COLO829 (cell line): ENCODE measurements around the gene ATF6.
A peak's percentile ranks its signal among the peaks of the same experiment; 100 is the strongest.
"Not testable (repeated sequence)": the region's sequence is repeated elsewhere in the genome, so short reads cannot be mapped to it uniquely, and the experiment has no call there.

Experiments used
- DNase-seq: peaks from one replicate; pipeline ENCODE4 v3.0.0; 2012; ENCODE audit warnings: low spot score

The ATF6 gene

DNA sequence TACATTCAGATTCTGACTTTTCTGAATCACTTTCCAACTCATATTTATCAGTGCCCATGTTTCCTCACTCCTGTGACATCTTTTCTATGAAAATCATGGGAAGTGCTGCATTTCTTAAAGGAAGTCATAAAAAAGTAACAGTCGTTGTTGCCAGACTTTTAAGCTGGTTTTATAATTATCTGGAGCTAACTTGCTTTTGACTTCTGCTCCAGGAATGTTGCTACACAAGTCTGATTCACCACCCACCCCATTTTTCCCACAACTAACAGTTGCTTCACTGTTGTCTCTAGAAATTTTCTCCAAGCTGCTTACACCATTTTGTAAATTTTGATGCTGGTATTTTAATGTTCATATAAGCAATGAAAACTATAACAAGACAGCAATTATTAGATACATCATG lies 32.6 kb upstream of the ATF6 start:
- peak; percentile 70 for DNase-seq

DNA sequence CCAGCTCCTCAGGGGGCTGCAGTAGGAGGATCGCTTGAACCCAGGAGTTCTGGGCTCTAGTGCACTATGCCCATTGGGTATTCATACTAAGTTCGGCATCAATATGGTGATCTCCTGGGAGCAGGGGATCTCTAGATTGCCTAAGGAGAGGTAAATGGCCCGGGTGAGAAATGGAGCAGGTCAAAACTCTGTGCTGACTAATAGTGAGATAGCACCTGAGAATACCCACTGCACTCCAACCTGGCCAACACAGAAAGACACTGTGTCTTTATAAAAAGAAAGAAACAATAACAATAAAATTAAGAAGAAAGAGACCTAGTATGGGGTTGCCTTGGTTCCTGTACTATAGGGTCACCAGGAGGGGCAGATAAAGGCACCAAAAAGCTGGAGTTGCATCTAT lies 30.3 kb upstream of the ATF6 start:
- DNase-seq = no peak

DNA sequence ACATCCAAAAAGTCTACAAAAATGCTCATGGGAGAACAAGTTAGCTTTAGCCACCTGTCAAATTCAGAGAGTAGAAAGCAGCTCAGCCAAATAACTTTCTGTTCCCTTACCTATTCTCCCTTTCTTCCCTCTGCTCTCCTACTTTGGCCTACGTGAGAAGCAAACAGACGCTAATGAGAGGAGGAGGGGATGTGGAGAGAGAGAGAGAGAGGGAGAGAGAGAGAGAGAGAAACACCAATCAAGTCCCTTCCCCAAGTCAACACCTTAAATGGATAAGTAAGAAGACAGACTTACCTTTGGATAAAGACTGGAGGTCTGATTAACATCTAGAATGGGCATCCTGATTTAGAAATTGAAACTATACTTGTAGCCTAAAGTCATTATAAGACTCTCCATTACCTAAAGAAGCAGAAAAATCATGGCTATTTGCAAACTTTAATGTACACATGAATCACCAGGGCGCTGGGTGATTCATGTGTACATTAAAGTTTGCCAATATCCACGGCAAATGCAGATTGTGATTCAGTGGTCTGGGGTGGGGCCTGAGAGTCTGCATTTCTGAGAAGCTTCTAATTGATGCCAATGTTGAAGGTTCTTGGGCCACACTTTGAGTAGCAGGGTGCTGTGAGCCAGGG lies 29.7 kb upstream of the ATF6 start:
- DNase-seq = no peak

DNA sequence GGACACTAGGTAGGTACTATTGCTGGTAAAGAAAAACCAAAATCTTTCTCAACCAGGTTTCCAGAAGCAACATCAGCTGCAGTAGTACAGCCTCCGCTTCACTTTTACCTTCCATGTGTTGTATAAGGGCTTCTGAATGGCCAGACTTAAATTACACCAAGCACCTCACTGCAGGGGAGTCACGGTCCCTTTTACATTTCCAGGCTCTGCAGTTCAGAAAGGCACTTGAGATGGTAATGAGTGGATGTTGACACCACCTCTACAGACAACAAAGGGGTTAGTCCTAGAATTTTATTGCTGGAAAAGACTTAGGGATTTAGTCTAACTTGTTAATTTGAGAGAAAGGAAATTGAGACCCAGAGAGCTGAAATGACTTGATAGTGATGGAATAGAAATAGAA lies 28.5 kb upstream of the ATF6 start:
- no peak for DNase-seq

DNA sequence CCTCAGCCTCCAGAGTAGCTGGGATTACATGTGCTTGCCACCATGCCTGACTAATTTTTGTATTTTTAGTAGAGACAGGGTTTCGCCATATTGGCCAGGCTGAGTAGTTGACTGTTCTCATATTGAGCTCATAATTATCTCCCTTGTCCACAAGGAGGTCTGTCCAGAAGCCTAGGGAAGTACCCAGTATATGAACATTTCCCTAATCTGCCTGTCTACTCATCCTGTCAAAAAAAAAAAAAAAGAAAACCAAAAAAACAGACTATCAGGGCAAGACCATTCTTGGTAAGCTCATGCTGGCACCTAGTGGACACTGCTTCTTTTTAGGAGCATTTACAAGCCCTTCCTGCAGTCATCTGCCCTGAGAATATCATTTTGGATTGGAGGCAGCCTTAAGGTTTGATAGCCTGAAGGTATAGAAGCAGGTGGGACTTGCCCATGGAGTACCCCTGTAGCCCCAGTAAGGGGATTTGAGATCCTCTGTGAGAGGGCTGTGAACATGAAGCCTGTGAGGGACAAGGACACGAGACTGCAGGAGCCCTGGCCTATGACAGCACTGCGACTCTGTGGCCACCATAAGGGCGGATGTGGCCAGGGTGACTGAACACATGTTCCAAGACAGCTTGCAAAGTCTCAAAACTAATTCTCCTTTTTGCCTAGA lies 27.4 kb upstream of the ATF6 start:
- DNase-seq = peak; percentile 73

DNA sequence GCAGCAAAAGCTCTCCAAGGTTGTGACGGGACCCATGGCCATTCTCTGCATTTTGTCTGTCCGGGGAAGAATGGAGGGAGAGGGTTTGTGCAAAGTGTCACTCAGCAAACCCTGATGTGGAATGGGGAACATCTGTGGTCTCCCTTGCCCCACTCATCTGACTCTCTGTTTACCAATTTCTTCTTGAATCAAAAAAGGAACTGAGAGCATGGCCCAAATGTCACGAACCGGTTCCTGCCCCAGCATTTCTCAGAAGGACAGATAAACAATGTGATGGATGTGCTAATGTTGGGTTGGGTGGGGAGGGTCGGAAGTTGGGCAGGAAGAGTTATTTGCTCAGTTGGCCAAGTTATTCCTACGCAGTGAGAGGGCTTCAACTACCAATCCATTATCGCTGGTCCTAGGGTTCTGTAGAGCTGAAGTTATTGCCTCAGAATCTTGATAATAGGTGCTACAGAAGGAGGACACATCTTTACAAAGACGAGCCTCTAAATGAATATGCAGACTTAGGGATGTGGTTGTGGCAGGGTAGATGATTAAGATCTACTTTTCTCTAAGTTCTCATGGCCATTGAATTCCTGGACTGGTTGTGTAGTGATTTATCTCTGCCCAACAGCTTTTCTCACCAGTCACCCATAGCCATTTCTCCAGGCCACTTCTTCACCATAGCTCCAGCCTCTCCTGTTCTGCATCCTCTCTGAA lies 26.1 kb upstream of the ATF6 start:
- DNase-seq = no peak

DNA sequence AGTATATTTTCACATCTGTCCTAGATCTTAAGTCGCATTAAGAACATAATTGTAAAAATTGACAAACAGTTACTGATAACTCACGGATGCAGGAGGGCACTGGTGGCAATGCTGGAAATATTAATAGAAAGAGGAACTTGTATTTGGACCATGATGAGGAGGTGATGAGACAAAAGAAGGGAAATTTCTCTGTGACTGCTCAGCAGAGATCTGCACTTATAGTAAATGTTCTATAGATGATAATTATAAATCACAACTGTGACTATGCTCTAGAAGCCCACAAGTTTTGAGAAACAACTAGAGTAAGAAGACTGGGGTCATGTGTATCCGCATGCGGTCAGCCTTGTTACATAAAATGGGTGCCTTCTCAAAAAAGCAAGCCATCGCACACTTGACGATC lies 25.2 kb upstream of the ATF6 start:
- DNase-seq = no peak

DNA sequence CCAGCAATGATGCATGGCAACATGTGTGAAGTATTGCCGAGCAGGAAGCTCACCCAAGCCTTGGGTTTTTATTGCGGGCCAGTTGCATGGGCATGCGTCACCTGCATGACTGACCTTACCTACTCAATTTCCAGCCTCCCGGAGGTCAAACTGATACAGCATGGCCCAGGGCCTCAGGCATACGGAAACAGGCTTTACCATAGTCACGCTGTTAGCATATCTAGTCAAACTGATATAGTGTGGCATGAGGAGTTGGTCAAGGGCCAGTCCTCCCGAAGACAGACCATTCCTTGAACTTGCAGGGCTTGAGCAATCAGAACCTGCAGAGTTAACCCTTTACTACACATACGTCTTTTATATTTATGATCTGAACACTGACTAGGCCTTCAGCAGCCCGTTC lies 22.9 kb upstream of the ATF6 start:
- no peak for DNase-seq

DNA sequence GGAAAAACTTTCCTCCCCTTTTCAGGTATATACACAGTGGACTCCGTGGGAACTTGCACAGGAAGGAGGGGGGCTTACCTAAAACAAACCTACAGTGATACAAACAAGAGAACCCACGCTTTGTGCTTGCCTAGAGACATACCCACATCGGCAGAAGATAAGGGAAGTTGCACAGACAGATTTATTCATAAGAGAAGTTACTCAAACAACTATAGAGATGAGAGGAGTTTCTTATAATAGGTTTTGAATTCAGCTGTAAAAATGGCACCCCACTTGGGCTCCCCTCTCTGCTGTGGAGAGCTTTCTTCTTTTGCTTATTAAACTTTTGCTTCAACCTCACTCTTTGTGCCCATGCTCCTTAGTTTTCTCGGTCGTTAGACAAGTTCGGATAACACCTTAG lies 18.3 kb upstream of the ATF6 start:
- DNase-seq = no peak

DNA sequence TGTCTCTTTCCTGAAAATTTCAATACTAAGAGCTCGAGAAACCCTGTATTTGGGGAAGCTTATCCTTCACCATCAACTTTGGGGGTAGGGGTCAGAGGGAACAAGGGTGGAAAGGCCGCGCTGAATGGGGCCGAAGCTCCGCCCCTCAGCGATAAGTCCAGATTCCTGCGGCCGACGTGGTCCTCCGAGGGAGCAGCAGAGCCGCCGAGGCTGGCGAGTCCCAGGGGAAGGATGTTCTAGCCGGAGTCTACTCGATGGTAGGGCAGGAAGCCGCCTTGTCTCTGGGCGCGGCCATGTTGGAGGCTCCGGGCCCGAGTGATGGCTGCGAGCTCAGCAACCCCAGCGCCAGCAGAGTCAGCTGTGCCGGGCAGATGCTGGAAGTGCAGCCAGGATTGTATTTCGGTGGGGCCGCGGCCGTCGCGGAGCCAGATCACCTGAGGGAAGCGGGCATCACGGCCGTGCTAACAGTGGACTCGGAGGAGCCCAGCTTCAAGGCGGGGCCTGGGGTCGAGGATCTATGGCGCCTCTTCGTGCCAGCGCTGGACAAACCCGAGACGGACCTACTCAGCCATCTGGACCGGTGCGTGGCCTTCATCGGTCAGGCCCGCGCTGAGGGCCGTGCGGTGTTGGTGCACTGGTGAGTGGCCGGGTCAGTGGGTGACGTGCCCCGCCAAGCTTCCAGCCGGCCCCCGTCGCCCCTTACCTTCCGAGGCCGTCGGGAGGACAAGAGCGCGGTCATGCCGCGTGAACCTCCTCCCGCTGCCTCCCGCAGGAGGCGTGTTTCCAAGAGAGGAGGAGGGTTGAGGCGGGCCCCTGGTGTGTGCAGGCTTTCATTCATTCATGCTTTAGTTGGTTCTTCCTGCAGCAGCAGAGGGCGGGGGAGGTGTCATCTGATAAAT lies 16.4 kb upstream of the ATF6 start, which contains the start of gene DUSP12:
Gene DUSP12, plus strand, starts transcription at position 278 of the 899 bp plus-strand sequence. Its CDS starts 16 bp downstream, at position 294.
- peak; percentile 98 for DNase-seq

DNA sequence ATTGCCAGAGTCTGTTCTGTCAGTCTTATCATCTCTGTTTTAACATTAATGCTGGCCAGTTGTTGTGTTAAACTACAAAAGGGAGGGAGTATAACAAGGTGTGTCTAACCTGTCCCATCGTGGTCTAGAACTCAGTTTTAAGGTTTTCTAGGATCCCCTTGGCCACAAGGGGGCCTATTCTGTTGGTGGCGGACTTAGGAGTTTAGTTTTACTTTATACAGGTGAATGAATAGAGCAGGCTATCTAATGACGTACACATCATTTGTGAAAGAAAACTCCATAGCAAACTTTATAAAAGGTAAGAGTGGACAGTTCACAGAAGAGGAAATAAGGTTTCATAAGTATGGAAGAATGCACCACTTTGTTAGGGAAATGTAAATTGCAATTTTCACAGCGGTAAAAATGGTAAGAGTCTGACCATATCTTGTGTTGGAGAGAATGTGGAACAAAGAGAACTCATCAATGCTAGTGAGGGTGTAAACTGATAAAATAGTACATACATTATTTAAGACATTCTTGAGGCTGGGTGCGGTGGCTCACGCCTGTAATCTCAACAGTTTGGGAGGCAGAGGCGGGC lies 2.5 kb upstream of the ATF6 start:
- DNase-seq = no peak

DNA sequence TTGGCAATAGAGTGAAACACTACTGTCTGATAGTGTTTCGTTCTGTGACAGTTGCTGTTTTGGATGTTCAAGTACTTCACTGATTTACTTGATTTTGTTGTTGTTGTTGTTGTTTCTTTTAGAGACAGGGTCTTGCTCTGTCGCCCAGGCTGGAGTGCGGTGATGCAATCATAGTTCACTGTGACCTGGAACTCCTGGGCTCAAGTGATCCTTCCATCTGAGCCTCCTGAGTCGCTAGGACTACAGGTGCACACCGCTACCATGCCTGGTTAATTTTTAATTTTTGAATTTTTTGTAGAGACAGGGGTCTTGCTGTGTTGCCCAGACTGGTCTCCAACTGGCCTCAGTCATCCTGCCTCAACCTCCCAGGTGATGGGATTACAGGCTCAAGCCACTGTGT lies 2.3 kb downstream of the ATF6 start:
- no peak for DNase-seq

DNA sequence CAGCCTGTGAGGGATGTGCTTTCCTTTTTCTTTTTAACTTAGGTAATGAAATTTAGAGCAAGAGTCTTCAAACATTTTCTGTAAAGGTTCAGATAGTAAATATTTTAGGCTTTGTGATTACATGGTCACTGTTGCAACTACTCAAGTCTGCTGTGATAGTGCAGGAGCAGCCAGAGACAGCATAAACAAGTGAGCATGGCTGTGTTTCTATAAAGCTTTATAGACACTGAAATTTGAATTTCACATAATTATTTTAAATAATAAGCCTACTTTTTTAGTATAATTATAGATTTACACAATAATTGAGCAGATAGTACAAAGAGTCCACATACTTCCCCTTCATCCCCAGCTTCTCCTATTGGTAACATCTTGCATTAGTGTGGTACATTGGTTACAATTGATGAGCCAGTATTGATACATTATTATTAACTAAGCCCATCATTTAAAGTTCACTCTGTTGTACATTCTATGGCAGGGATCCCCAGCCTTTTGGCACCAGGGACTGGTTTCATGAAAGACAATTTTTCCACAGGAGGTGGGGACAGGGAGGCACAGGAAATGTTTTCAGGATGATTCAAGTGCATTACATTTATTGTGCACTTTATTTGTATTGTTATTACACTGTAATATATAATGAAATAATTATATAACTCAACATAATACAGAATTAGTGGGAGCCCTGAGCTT lies 3.0 kb downstream of the ATF6 start:
- no peak for DNase-seq

DNA sequence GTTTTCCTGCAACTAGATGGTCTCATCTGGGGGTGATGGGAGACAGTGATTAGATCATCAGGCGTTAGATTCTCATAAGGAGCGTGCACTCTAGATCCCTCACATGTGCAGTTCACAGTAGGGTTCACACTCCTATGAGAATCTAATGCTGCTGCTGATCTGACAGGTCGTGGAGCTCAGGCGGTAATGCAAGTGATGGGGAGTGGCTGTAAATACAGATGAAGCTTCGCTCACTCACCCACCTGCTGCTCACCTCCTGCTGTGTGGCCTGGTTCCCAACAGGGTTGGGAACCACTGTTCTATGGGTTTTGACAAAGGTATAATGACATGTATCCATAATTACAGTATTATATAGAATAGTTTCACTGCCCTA lies 3.5 kb downstream of the ATF6 start:
- not testable (repeated sequence) for DNase-seq

DNA sequence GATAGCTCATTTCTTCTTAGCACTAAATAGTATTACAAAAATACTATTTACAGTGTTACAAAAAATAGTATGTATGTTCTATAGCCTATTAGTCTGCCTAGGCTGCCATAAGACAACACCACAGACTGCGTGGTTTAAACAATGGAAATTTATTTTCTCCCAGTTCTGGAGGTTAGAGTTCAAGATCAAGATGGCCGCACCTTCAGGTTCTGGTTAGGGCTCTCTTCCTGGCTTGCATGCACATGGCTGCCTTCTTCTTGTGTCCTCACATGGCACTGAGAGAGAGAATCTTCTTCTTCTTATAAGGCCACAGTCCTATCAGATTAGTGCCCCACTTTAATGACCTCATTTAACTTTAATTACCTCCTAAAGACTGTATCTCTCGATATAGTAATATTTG lies 4.1 kb downstream of the ATF6 start:
- DNase-seq = no peak

DNA sequence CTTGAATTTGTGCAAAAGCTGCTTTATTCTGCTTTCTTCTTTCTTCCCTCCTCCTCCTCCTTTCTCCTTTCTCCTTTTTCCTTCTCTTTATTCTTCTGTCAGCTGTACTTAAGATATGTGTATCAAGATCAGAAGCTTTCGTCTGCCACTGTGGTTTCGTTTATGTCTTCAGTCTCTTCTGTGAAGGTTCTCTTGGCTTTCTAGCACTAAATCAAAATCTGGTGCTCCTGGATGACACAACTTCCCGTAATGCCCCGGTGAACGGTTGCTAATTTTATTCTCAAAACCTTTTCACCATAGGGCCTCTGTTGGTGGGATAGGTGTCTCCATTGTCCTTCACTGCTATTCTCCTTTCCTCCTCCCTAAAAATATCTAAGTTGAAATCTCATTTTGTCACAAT lies 5.0 kb downstream of the ATF6 start:
- DNase-seq = no peak

DNA sequence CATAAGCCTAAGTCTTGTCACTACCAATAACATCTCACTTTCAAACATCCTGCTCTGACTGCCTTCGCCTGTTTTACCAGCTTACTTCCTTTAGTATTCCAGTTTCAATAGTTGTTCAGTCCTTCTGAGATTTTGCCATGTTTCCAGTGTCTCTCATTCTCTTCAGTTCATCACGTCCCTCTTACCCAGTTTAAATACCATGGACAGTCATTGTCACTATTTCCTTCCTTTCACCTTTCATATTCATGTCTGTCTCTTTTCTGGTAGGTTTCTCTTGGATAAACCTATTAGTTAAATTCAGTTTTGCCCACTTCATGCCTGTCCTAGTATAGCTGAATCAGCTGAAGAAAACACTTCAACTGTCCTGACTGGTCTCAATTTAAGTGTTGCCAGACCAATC lies 5.9 kb downstream of the ATF6 start:
- DNase-seq = no peak

DNA sequence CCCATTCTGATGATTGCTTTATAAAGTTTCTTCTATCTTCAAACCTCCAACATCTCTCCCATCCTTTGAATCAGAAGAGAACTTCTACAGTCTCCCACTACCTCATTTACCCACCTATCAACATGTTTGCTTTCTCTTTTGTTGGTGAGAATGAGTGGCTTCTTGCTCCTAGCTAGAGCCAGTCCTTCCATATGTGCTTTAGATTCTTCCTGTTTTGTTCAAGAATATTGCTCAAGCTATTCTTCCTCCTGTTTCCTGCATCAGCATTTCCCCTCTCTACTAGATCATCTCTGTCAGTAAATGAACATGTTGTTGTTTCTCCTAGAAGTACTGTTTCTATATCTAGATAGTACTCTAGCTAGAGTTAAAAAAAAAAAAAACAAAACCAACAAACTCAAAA lies 6.3 kb downstream of the ATF6 start:
- no peak for DNase-seq

DNA sequence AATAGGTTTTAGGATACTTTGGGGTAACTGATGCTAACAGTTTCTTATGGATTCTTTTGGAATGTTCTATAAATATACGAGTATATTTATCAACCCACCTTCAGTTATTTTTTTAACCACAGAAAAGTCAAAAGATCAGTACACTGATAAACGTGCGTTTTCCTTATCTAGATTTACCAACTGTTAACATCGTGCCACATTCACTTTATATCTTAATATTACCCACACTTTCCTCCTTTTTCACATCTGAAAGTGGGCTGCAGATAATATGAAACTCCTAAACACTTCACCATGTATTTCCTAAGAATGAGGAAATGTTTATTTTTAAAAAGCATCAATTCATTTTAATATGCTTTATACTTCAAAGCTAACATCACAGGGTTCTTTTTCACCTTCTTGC lies 7.7 kb downstream of the ATF6 start:
- no peak for DNase-seq

DNA sequence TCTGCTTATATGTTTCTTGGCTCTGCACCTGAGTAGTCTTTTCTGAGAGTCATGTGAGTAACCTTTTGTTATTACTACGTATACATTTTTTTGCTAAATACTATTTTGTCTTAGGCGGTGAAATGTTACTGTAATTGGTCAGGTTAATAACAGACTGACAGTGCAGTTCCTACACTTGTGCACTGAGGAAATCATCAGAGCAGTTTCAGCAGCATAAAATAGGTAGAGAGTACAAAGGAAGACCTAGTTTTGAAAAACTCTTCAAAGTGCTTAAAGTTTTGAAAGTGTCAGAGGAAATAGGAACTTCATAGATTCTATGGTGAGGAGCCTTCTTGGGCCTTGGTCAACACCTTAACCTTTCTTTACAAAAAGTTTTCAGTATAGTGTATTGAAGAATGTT lies 11.1 kb downstream of the ATF6 start:
- no peak for DNase-seq

DNA sequence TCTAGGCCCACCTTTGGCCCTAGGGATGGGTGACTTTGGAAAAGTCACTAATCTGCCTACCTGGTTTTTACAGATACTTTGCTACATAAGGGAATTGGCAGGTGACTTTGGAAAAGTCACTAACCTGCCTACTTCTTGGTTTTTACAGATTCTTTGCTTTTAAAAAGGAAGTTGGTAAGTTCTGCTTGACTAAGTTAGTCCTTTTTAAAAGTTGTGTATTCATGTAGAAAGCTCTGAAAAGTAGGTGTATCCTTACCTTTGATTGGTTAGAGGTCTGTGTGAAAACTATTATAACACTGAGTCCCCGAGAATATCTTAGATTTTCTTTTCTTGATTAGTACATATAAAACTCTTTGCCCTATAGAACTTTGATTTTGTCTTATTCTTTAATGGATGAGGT lies 12.4 kb downstream of the ATF6 start:
- no peak for DNase-seq

DNA sequence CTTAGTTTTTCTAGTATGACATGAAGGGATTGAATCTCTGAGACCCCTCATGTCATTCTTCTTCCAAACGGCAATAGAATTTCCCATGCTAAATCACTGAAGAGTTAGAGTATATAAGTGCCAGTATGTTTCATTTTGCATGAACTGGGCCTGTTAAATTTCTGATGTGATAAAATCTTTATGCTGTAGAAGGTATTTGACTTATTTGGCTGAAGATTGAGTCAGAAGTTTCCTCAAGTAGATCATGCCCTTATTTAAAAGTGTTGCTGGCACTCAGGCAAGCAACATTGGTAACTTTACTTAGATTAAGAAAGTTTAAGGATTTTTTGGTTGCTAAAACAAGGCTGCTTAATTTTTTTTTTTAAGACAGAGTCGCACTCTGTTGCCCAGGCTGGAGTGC lies 13.3 kb downstream of the ATF6 start:
- DNase-seq = no peak
